ENCODE measurements around the gene RFPL2. TPM values are rescaled to one million over a fixed set of nuclear protein-coding genes. Genes with fewer than 3 reads are reported as not detected.

Gene RFPL2
- total and polyA plus RNA-seq, 7 experiments from 2014 or later, result 0.15 to 3.9 (median 0.40) TPM

DNA sequence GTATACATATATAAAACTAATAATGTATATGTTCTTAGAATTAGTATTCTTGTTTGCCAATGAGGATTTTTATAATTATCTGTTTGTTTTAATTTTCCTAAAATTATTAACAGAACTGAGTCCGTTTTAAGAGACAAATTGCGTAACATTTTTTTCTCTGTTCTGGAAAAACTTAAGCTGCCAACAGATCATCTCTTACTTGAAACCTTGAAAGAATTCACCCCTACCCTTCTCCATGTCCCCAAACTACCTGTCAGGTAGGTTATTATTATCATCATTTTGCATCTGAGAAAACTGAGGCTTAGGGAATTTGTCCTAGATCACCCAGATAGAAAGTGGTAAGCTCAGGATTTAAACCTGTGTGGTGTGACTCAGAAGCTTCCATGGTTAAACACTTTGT, 35.6 kb upstream of the RFPL2 start:
- POLR2A ChIA-PET, result no interaction called here
- Histone ChIP-seq H3K9me3 (ENCODE audit: control insufficient read depth in 2 of 3, low read length in 3 of 3) (no peaks in the 10 kb centered on the region), H3K27me3 (ENCODE audit: control insufficient read depth in 2 of 2, insufficient read depth in 2 of 2, low read length in 2 of 2) (no peaks in the 10 kb centered on the region), H3K27ac (ENCODE audit: low read depth, low read length) (no peak overlapping the region), H3K4me3 (ENCODE audit: low read length) (no peak overlapping the region), H3K36me3 (ENCODE audit: control insufficient read depth in 2 of 3, insufficient read depth in 3 of 3, low read length in 3 of 3) (no peaks in the 10 kb centered on the region), H3K4me1 (ENCODE audit: control insufficient read depth in 2 of 2, insufficient read depth in 2 of 2, low read length in 2 of 2) (no peaks in the 10 kb centered on the region)
- CTCF ChIA-PET, result no interaction called here
- H3K9me3 Mint-ChIP-seq, result peaks cover 0 to 2% (median 0%) of the 10 kb centered on the region in 11 donors
- ATAC-seq, result no peak
- DNase-seq, result no peak
- no peak overlapping the region for H3K27ac Mint-ChIP-seq
- intact Hi-C loops (cut with micrococcal nuclease), result no loop called here
- H3K36me3 Mint-ChIP-seq, result no peaks in the 10 kb centered on the region
- H3K4me3 Mint-ChIP-seq, result no peak overlapping the region
- peaks cover 0 to 2% (median 0%) of the 10 kb centered on the region in 7 donors for H3K4me1 Mint-ChIP-seq
- H3K27me3 Mint-ChIP-seq, result peaks cover under 1 to 25% (median 17%) of the 10 kb centered on the region in 5 donors

GRCh38 chr22:32237906-32238305, 33.0 kb upstream of the RFPL2 start:
- H3K4me3 ChIP-seq (ENCODE audit: low read length), result no peak overlapping the region
- Mint-ChIP-seq H3K36me3 (no peaks in the 10 kb centered on the region), H3K4me3 (no peak overlapping the region), H3K9me3 (peaks cover 0 to 2% (median 0%) of the 10 kb centered on the region in 11 donors), H3K27me3 (peaks cover 6 to 30% (median 26%) of the 10 kb centered on the region in 5 donors), H3K27ac (no peak overlapping the region), H3K4me1 (peaks cover 0 to 2% (median 0%) of the 10 kb centered on the region in 7 donors)
- intact Hi-C loops (cut with micrococcal nuclease), result no loop called here
- no peaks in the 10 kb centered on the region for H3K36me3 ChIP-seq (ENCODE audit: control insufficient read depth in 2 of 3, insufficient read depth in 3 of 3, low read length in 3 of 3)
- DNase-seq, result no peak
- ChIA-PET POLR2A (no interaction called here), CTCF (no interaction called here)
- H3K9me3 ChIP-seq (ENCODE audit: control insufficient read depth in 2 of 3, low read length in 3 of 3), result no peaks in the 10 kb centered on the region
- no peaks in the 10 kb centered on the region for H3K27me3 ChIP-seq (ENCODE audit: control insufficient read depth in 2 of 2, insufficient read depth in 2 of 2, low read length in 2 of 2)
- no peaks in the 10 kb centered on the region for H3K4me1 ChIP-seq (ENCODE audit: control insufficient read depth in 2 of 2, insufficient read depth in 2 of 2, low read length in 2 of 2)
- ATAC-seq, result no peak
- H3K27ac ChIP-seq (ENCODE audit: low read depth, low read length), result no peak overlapping the region

DNA sequence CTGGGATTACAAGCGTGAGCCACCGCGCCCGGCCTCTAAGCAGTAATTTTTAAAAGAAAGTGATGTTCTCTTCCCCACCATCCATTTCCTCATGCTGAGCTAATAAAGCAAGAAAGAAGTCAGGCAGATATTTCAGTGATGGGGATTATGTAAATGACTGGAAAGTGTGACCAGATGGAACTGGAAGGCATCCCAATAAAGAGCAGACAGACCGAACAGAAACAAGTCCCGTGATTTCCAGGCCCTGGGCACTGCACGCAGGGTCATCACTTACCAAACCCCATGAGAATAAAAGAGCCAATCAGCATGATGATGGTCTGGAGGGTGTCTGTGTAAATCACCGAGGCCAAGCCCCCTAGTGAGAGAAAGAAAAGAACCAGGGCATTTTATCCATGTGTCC, 32.1 kb upstream of the RFPL2 start:
- Histone ChIP-seq H3K4me3 (ENCODE audit: low read length) (no peak overlapping the region), H3K36me3 (ENCODE audit: control insufficient read depth in 2 of 3, insufficient read depth in 3 of 3, low read length in 3 of 3) (no peaks in the 10 kb centered on the region), H3K27ac (ENCODE audit: low read depth, low read length) (no peak overlapping the region), H3K4me1 (ENCODE audit: control insufficient read depth in 2 of 2, insufficient read depth in 2 of 2, low read length in 2 of 2) (no peaks in the 10 kb centered on the region), H3K9me3 (ENCODE audit: control insufficient read depth in 2 of 3, low read length in 3 of 3) (no peaks in the 10 kb centered on the region), H3K27me3 (ENCODE audit: control insufficient read depth in 2 of 2, insufficient read depth in 2 of 2, low read length in 2 of 2) (no peaks in the 10 kb centered on the region)
- intact Hi-C loops (cut with micrococcal nuclease), result no loop called here
- CTCF ChIA-PET, result no interaction called here
- POLR2A ChIA-PET, result no interaction called here
- DNase-seq (no peak), ATAC-seq (no peak)
- H3K27me3 Mint-ChIP-seq, result peaks cover 6 to 35% (median 28%) of the 10 kb centered on the region in 5 donors
- H3K4me1 Mint-ChIP-seq, result peaks cover 0 to 4% (median 0%) of the 10 kb centered on the region in 7 donors
- no peaks in the 10 kb centered on the region for H3K36me3 Mint-ChIP-seq
- no peak overlapping the region for H3K4me3 Mint-ChIP-seq
- no peak overlapping the region for H3K27ac Mint-ChIP-seq
- H3K9me3 Mint-ChIP-seq, result peaks cover 0 to 2% (median 0%) of the 10 kb centered on the region in 11 donors

- POLR2A ChIA-PET, result no interaction called here
These were observed 28.2 kb upstream of the RFPL2 start for GRCh38 chr22:32233091-32233490.

DNA sequence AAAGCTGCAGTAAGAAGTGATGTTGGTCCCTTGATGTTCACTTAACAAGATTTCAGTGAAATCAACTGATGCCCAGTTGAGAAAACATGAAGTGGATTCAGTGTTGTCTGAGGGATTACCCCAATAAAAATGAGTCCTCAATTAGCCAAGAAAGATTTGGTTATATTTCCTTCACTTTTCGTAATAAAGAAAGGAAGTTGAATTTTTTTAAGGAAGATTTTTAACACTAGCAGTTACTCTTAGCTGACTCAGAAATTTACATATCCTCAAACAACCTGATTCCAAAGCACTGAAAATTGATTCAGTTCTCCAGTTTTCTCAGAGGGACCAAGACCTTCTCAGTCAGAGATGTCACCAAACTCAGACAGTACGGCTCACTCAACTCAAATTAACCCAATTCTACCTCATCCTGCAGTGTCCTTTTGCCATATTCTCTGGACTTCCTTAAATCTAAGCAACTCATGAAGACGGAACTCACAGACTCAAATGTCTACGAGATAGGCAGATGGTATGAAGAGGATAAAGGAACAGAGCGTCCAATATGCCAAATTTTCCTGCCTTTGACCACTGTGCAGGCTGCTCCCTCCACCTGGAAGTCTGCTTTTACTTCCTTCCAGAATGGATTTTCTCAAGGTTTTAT, 27.4 kb upstream of the RFPL2 start:
- ATAC-seq, result no peak
- H3K36me3 Mint-ChIP-seq, result peaks cover 0 to 3% (median 0%) of the 10 kb centered on the region in 5 donors
- Histone ChIP-seq H3K4me3 (ENCODE audit: low read length) (no peak overlapping the region), H3K27me3 (ENCODE audit: control insufficient read depth in 2 of 2, insufficient read depth in 2 of 2, low read length in 2 of 2) (no peaks in the 10 kb centered on the region), H3K9me3 (ENCODE audit: control insufficient read depth in 2 of 3, low read length in 3 of 3) (no peaks in the 10 kb centered on the region), H3K36me3 (ENCODE audit: control insufficient read depth in 2 of 3, insufficient read depth in 3 of 3, low read length in 3 of 3) (no peaks in the 10 kb centered on the region), H3K27ac (ENCODE audit: low read depth, low read length) (no peak overlapping the region), H3K4me1 (ENCODE audit: control insufficient read depth in 2 of 2, insufficient read depth in 2 of 2, low read length in 2 of 2) (no peaks in the 10 kb centered on the region)
- POLR2A ChIA-PET, result no interaction called here
- H3K4me3 Mint-ChIP-seq, result no peak overlapping the region
- H3K27me3 Mint-ChIP-seq, result peaks cover 12 to 28% (median 26%) of the 10 kb centered on the region in 5 donors
- H3K27ac Mint-ChIP-seq, result no peak overlapping the region
- CTCF ChIA-PET, result no interaction called here
- H3K9me3 Mint-ChIP-seq, result no peaks in the 10 kb centered on the region
- DNase-seq, result no peak
- intact Hi-C loops (cut with micrococcal nuclease), result no loop called here
- peaks cover 0 to 2% (median 0%) of the 10 kb centered on the region in 7 donors for H3K4me1 Mint-ChIP-seq

More at GRCh38 chr22:32233091-32233490, 28.2 kb upstream of the RFPL2 start:
- Histone ChIP-seq H3K9me3 (ENCODE audit: control insufficient read depth in 2 of 3, low read length in 3 of 3) (no peaks in the 10 kb centered on the region), H3K27me3 (ENCODE audit: control insufficient read depth in 2 of 2, insufficient read depth in 2 of 2, low read length in 2 of 2) (no peaks in the 10 kb centered on the region), H3K4me3 (ENCODE audit: low read length) (no peak overlapping the region), H3K27ac (ENCODE audit: low read depth, low read length) (no peak overlapping the region), H3K36me3 (ENCODE audit: control insufficient read depth in 2 of 3, insufficient read depth in 3 of 3, low read length in 3 of 3) (no peaks in the 10 kb centered on the region), H3K4me1 (ENCODE audit: control insufficient read depth in 2 of 2, insufficient read depth in 2 of 2, low read length in 2 of 2) (no peaks in the 10 kb centered on the region)
- Mint-ChIP-seq H3K36me3 (peaks cover 0 to 3% (median 0%) of the 10 kb centered on the region in 5 donors), H3K9me3 (no peaks in the 10 kb centered on the region), H3K4me1 (peaks cover 0 to 2% (median 0%) of the 10 kb centered on the region in 7 donors), H3K27me3 (peaks cover 12 to 33% (median 26%) of the 10 kb centered on the region in 5 donors), H3K27ac (no peak overlapping the region), H3K4me3 (no peak overlapping the region)
- ATAC-seq (no peak), DNase-seq (no peak)
- intact Hi-C loops (cut with micrococcal nuclease), result no loop called here
- CTCF ChIA-PET, result no interaction called here

- Histone ChIP-seq H3K27ac (ENCODE audit: low read depth, low read length) (no peak overlapping the region), H3K36me3 (ENCODE audit: control insufficient read depth in 2 of 3, insufficient read depth in 3 of 3, low read length in 3 of 3) (no peaks in the 10 kb centered on the region), H3K27me3 (ENCODE audit: control insufficient read depth in 2 of 2, insufficient read depth in 2 of 2, low read length in 2 of 2) (no peaks in the 10 kb centered on the region), H3K4me1 (ENCODE audit: control insufficient read depth in 2 of 2, insufficient read depth in 2 of 2, low read length in 2 of 2) (no peaks in the 10 kb centered on the region), H3K4me3 (ENCODE audit: low read length) (no peak overlapping the region), H3K9me3 (ENCODE audit: control insufficient read depth in 2 of 3, low read length in 3 of 3) (no peaks in the 10 kb centered on the region)
- H3K9me3 Mint-ChIP-seq, result no peaks in the 10 kb centered on the region
- H3K36me3 Mint-ChIP-seq, result peaks cover 0 to 3% (median 0%) of the 10 kb centered on the region in 5 donors
- intact Hi-C loops (cut with micrococcal nuclease), result no loop called here
- no peak for ATAC-seq
- DNase-seq, result no peak
- no peak overlapping the region for H3K4me3 Mint-ChIP-seq
- peaks cover 11 to 19% (median 15%) of the 10 kb centered on the region in 5 donors for H3K27me3 Mint-ChIP-seq
- ChIA-PET CTCF (no interaction called here), POLR2A (no interaction called here)
- H3K4me1 Mint-ChIP-seq, result no peaks in the 10 kb centered on the region
- no peak overlapping the region for H3K27ac Mint-ChIP-seq
These were observed 21.6 kb upstream of the RFPL2 start for GRCh38 chr22:32226326-32227104.
